HCT116 (cell line): ENCODE results near the gene TRAF3IP1. TPM values are rescaled to one million over a fixed set of nuclear protein-coding genes. Genes with fewer than 3 reads are reported as not detected.

Experiments used
- ATAC-seq: fragments of 200-7000 bp; cut with Tn5 transposase; 2 replicates; pipeline ENCODE4 v1.9.1; 2020; ENCODE audit warnings: mild to moderate bottlenecking, moderate library complexity
- BruUV-seq: library from RNA; stranded (reverse); fragments of 400-500 nt; replicated peaks from 2 replicates; lab custom pipeline; 2021; lab: Mats Ljungman, UMichigan
- CTCF ChIA-PET: fragments of 300-600 bp; sonication (Branson Sonifier 250); formaldehyde crosslinking; loops from one replicate; lab custom pipeline; 2021; ENCODE audit warnings: antibody characterized with exemption; lab: Charles Lee
- POLR2A ChIA-PET: fragments of 300-600, 350-600 bp; sonication (Branson Sonifier 250); formaldehyde crosslinking; loops from one replicate; lab custom pipeline; 2021; ENCODE audit warnings: antibody characterized with exemption; lab: Charles Lee
- RAD21 ChIA-PET, 2 experiments: fragments of 300-600 bp; sonication (Branson Sonifier 250); formaldehyde crosslinking; loops; one replicate each; lab custom pipeline; 2023; ENCODE audit warnings: low total read pairs in 2 of 2; ENCODE audit not compliant: uncharacterized antibody in 2 of 2, unreplicated experiment in 2 of 2, low non-redundant PET in 1 of 2; lab: Charles Lee
- DNase-seq: peaks from one replicate; pipeline ENCODE4 v3.0.0-alpha.2; 2010; ENCODE audit warnings: low read depth, low spot score
- H2AFZ ChIP-seq: fragments of 200-600 bp; shearing (Covaris generic), sonication (generic); 2 replicates; pipeline ENCODE4 v1.6.1; 2017; ENCODE audit warnings: low read depth, mixed run types, mixed read lengths, antibody characterized with exemption, low read length; ENCODE audit not compliant: poor library complexity, severe bottlenecking
- H3K27ac ChIP-seq: 2 replicates; pipeline ENCODE4 v1.5.1; 2012; ENCODE audit warnings: low read depth, low read length
- H3K27me3 ChIP-seq: fragments of 200-600 bp; sonication (generic); 2 replicates; pipeline ENCODE4 v1.6.1; 2016; ENCODE audit warnings: mixed run types, low read length, mixed read lengths; ENCODE audit not compliant: insufficient read depth
- H3K36me3 ChIP-seq, 2 experiments: fragments of 200-500 bp in 1 of 2; fragments of 200-600 bp in 1 of 2; sonication (Bioruptor generic) in 1 of 2; sonication (generic) in 1 of 2; 2 replicates each; pipeline versions ENCODE4 v1.5.1 to v1.6.1; 2014 to 2016; ENCODE audit warnings: low read length in 2 of 2, inconsistent platforms in 1 of 2, mixed read lengths in 1 of 2, mixed run types in 1 of 2; ENCODE audit not compliant: insufficient read depth in 2 of 2, control insufficient read depth in 1 of 2
- H3K4me1 ChIP-seq, 2 experiments: fragments of 200-600 bp in 1 of 2; sonication (generic) in 1 of 2; 2 replicates each; pipeline versions ENCODE4 v1.5.1 to v1.6.1; 2012 to 2017; ENCODE audit warnings: low read length in 2 of 2, inconsistent platforms in 1 of 2, mild to moderate bottlenecking in 1 of 2, mixed read lengths in 1 of 2, mixed run types in 1 of 2, moderate library complexity in 1 of 2; ENCODE audit not compliant: insufficient read depth in 2 of 2, control insufficient read depth in 1 of 2
- H3K4me2 ChIP-seq: fragments of 200-600 bp; sonication (generic); 2 replicates; pipeline ENCODE4 v1.6.1; 2017; ENCODE audit warnings: mixed run types, low read length, mixed read lengths
- H3K4me3 ChIP-seq, 2 experiments: fragments of 200-600 bp in 1 of 2; sonication (generic) in 1 of 2; replicated peaks in 1 of 2; 2 replicates each; pipeline ENCODE4 v1.5.1; 2011 to 2016; ENCODE audit warnings: low read length in 2 of 2, control low read depth in 1 of 2, low read depth in 1 of 2, mild to moderate bottlenecking in 1 of 2, mixed read lengths in 1 of 2, mixed run types in 1 of 2
- H3K79me2 ChIP-seq: fragments of 200-600 bp; sonication (generic); 2 replicates; pipeline ENCODE4 v1.6.1; 2017; ENCODE audit warnings: mild to moderate bottlenecking, mixed run types, low read length, moderate library complexity, mixed read lengths; ENCODE audit not compliant: insufficient read depth
- H3K9ac ChIP-seq: fragments of 200-600 bp; sonication (generic); 2 replicates; pipeline ENCODE4 v1.6.1; 2016; ENCODE audit warnings: low read length, mixed read lengths
- H3K9me2 ChIP-seq: fragments of 200-600 bp; sonication (generic), shearing (Covaris generic); 2 replicates; pipeline ENCODE4 v1.6.1; 2017; ENCODE audit warnings: mixed run types, mild to moderate bottlenecking, moderate library complexity; ENCODE audit not compliant: insufficient read depth
- H3K9me3 ChIP-seq, 2 experiments: fragments of 200-500 bp in 1 of 2; fragments of 200-600 bp in 1 of 2; sonication (Bioruptor generic) in 1 of 2; sonication (generic) in 1 of 2; 2 replicates each; pipeline ENCODE4 v1.6.1; 2014 to 2017; ENCODE audit warnings: low read length in 2 of 2, mixed read lengths in 2 of 2, inconsistent platforms in 1 of 2, low read depth in 1 of 2, mild to moderate bottlenecking in 1 of 2, mixed run types in 1 of 2, moderate library complexity in 1 of 2; ENCODE audit not compliant: control insufficient read depth in 1 of 2, insufficient read depth in 1 of 2
- H4K20me1 ChIP-seq: fragments of 200-600 bp; sonication (generic), shearing (Covaris generic); 2 replicates; pipeline ENCODE4 v1.6.1; 2017; ENCODE audit warnings: mixed run types, mild to moderate bottlenecking, moderate library complexity; ENCODE audit not compliant: insufficient read depth
- EGR1 ChIP-seq: IDR thresholded peaks from 2 replicates; pipeline ENCODE4 v1.6.1; 2012; ENCODE audit warnings: low read depth
- ELF1 ChIP-seq: IDR thresholded peaks from 2 replicates; pipeline ENCODE4 v1.6.1; 2012; ENCODE audit warnings: low read depth, borderline replicate concordance
- EZH2 ChIP-seq: fragments of 200-600 bp; sonication (generic); IDR thresholded peaks from 2 replicates; pipeline ENCODE4 v1.6.1; 2017; ENCODE audit warnings: antibody characterized with exemption, mixed run types
- JUND ChIP-seq: IDR thresholded peaks from 2 replicates; pipeline ENCODE4 v1.6.1; 2012
- POLR2AphosphoS5 ChIP-seq: IDR thresholded peaks from 2 replicates; pipeline ENCODE4 v1.6.1; 2011; ENCODE audit warnings: mild to moderate bottlenecking, low read depth, low read length, moderate library complexity
- SRF ChIP-seq: IDR thresholded peaks from 2 replicates; pipeline ENCODE4 v1.6.1; 2012; ENCODE audit warnings: low read depth
- ZFX ChIP-seq: fragments of 450-650 bp; IDR thresholded peaks from 2 replicates; pipeline ENCODE4 v1.6.1; 2017
- ZNF274 ChIP-seq: fragments of 200-500 bp; sonication (Bioruptor generic); IDR thresholded peaks from 2 replicates; pipeline ENCODE4 v1.6.1; 2014; ENCODE audit warnings: mild to moderate bottlenecking, low read depth, low read length, inconsistent platforms
- intact Hi-C: fragments of 100-400 bp; cut with micrococcal nuclease; formaldehyde crosslinking; loops from 2 replicates; pipeline ENCODE4 v1.10.0; 2022
- total RNA-seq: library from RNA; stranded (reverse); gene quantifications from one replicate; pipeline ENCODE4 v1.2.1, GENCODE V29; 2021; ENCODE audit not compliant: unreplicated experiment
- TF ChIP-seq, protein P1 (sequence below): IDR thresholded peaks from 2 replicates; pipeline ENCODE4 v1.6.1; 2012

Gene TRAF3IP1
- total RNA-seq, 1 experiment from 2014 or later, result 19.4 TPM

GRCh38 chr2:238338710-238339394, 18.5 kb downstream of the TRAF3IP1 start:
- CTCF ChIA-PET, result interaction anchor here (1.7 kb wide), 1 partner anchor 19 kb away, joined by 4 read pairs; no protein-coding TSS in a partner anchor
- ATAC-seq, result no peak

GRCh38 chr2:238339395-238339780, 19.1 kb downstream of the TRAF3IP1 start:
- H3K9me2 ChIP-seq, result no peaks in the 10 kb centered on the region
- CTCF ChIA-PET, result interaction anchor here (1.7 kb wide), 1 partner anchor 18 kb away, joined by 4 read pairs; no protein-coding TSS in a partner anchor
- no peak overlapping the region for H3K27ac ChIP-seq
- DNase-seq, result no peak
- H3K36me3 ChIP-seq, result peaks cover 0 to 4% of the 10 kb centered on the region in 2 experiments; a peak in 1 of 4 replicates
- no peaks in the 10 kb centered on the region for H3K4me1 ChIP-seq
- H3K4me2 ChIP-seq, result no peak overlapping the region
- ATAC-seq, result no peak
- H3K79me2 ChIP-seq, result no peaks in the 10 kb centered on the region; the same call in 1 of the 2 replicates
- RAD21 ChIA-PET, result no interaction called here
- no peak overlapping the region for H3K4me3 ChIP-seq
- no peaks in the 10 kb centered on the region for H3K27me3 ChIP-seq
- no TSS peak for BruUV-seq
- no peaks in the 10 kb centered on the region for H4K20me1 ChIP-seq
- no peaks in the 10 kb centered on the region for H3K9me3 ChIP-seq
- H2AFZ ChIP-seq, result no peak overlapping the region
- no peak for TF ChIP-seq ZFX
- POLR2A ChIA-PET, result no interaction called here
- intact Hi-C loops, result loop anchor here (10.0 kb wide), 1 partner anchor 85 kb away; no protein-coding TSS in a partner anchor
- no peak overlapping the region for H3K9ac ChIP-seq

More at GRCh38 chr2:238338710-238339394, 18.5 kb downstream of the TRAF3IP1 start:
- DNase-seq, result no peak
- no TSS peak for BruUV-seq
- no peak for TF ChIP-seq POLR2AphosphoS5
- TF ChIP-seq, protein P1, sequence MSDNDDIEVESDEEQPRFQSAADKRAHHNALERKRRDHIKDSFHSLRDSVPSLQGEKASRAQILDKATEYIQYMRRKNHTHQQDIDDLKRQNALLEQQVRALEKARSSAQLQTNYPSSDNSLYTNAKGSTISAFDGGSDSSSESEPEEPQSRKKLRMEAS, result no peak
- no peak for TF ChIP-seq EZH2
- TF ChIP-seq EGR1, result no peak
- no peak for TF ChIP-seq ELF1
- TF ChIP-seq JUND, result no peak
- TF ChIP-seq SRF, result no peak
- no peak for TF ChIP-seq ZNF274
- ChIA-PET POLR2A (no interaction called here), RAD21 (no interaction called here)
- no peaks in the 10 kb centered on the region for H4K20me1 ChIP-seq
- no peak overlapping the region for H3K9ac ChIP-seq
- H3K9me2 ChIP-seq, result no peaks in the 10 kb centered on the region
- H3K9me3 ChIP-seq, result no peaks in the 10 kb centered on the region
- H2AFZ ChIP-seq, result no peak overlapping the region
- peaks cover 0 to 4% of the 10 kb centered on the region in 2 experiments; a peak in 1 of 4 replicates for H3K36me3 ChIP-seq
- intact Hi-C loops, result loop anchor here (10.0 kb wide), 1 partner anchor 84 kb away; no protein-coding TSS in a partner anchor
- H3K4me1 ChIP-seq, result no peaks in the 10 kb centered on the region
- H3K27me3 ChIP-seq, result no peaks in the 10 kb centered on the region
- H3K27ac ChIP-seq, result no peak overlapping the region
- no peak overlapping the region for H3K4me2 ChIP-seq
- H3K79me2 ChIP-seq, result no peaks in the 10 kb centered on the region; the same call in 1 of the 2 replicates
- no peak overlapping the region for H3K4me3 ChIP-seq
